AG04449 (cell line): Measurements from ENCODE around the gene PMM1.

ENCODE experiments used
- CTCF ChIA-PET: fragments of 350-600 bp; formaldehyde crosslinking; extraction: SDS; loops from one replicate; lab custom pipeline; 2021; ENCODE audit warnings: antibody characterized with exemption; lab: Yijun Ruan, JAX
- POLR2A ChIA-PET: fragments of 400-600, 350-600 bp; formaldehyde crosslinking; extraction: SDS; loops from one replicate; lab custom pipeline; 2020; ENCODE audit warnings: antibody characterized with exemption, inconsistent platforms; lab: Yijun Ruan, JAX
- DNase-seq: peaks from one replicate; pipeline ENCODE4 v3.0.0-alpha.2; 2010; ENCODE audit warnings: low read depth, low spot score
- H3K4me3 ChIP-seq: 2 replicates; pipeline ENCODE4 v1.5.1; 2011; ENCODE audit warnings: low read depth, mild to moderate bottlenecking, control low read depth, low read length
- CTCF ChIP-seq: IDR thresholded peaks from one replicate; pipeline ENCODE4 v1.5.1; 2011; ENCODE audit warnings: mild to moderate bottlenecking, moderate library complexity, low read length, control low read depth, inconsistent platforms; ENCODE audit not compliant: insufficient read depth; ENCODE audit errors: missing control alignments

Gene PMM1

GRCh38 chr22:41540365-41540764 is 49.3 kb downstream of the PMM1 start:
- CTCF ChIA-PET: interaction anchor here (1.1 to 5.0 kb wide), 6 partner anchors 8 to 137 kb away, joined by 3 to 38 read pairs (median 10); no protein-coding TSS in a partner anchor
- POLR2A ChIA-PET: interaction anchor here (1.6 kb wide), 1 partner anchor 50 kb away, joined by 4 read pairs; the partner anchor contains the start of gene PMM1
- no peak for TF ChIP-seq CTCF
- no peak for DNase-seq
- no peak overlapping the region for H3K4me3 ChIP-seq

DNA sequence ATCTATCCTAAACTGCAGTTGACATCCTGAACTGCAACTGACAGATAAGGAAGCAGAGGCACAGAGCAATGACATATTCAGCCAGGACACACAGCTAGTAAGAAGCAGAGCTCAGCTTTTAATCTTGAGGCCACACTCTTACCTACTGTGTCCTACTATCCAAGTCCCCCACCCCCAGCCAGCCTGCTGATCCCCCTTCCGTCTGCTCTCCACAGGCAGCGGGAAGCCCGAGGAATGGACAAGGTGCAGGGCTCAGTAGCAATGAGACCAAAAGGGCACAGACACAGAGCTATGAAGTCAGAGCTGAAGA is 49.7 kb downstream of the PMM1 start:
- no peak for TF ChIP-seq CTCF
- POLR2A ChIA-PET: interaction anchor here (1.6 kb wide), 1 partner anchor 50 kb away, joined by 4 read pairs; the partner anchor contains the start of gene PMM1
- DNase-seq: no peak
- no peak overlapping the region for H3K4me3 ChIP-seq
- CTCF ChIA-PET: interaction anchor here (0.8 to 5.0 kb wide), 6 partner anchors 8 to 136 kb away, joined by 3 to 38 read pairs (median 10); no protein-coding TSS in a partner anchor

- TF ChIP-seq CTCF: no peak
- H3K4me3 ChIP-seq: no peak overlapping the region
- ChIA-PET CTCF (interaction anchor here (0.8 to 5.2 kb wide), 6 partner anchors 12 to 58 kb away, joined by 3 to 41 read pairs (median 16); no protein-coding TSS in a partner anchor), POLR2A (interaction anchor here (1.6 kb wide), 1 partner anchor 51 kb away, joined by 4 read pairs; the partner anchor contains the start of gene PMM1)
- DNase-seq: no peak
Observed at GRCh38 chr22:41539146-41540005, 50.3 kb downstream of the PMM1 start.

DNA sequence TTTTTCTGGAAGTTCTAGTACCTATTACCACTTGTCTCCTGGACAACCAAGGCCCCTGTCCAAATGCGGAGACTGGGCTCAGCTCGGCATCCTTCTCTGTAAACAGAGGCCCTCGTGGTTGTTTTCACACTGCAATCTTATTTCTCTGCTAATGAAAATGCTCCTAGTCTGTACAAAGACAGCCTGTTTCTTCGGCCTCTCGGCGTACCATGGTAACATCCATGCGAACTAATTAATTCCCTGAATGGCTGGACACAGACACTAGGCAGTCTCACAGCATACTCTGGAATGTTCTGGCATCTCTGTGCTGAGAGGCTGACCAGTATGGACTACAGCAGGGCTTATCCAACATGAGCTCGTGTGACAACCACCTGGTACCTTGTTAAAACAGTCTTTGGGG is 51.1 kb downstream of the PMM1 start:
- H3K4me3 ChIP-seq: no peak overlapping the region
- no peak for TF ChIP-seq CTCF
- ChIA-PET POLR2A (no interaction called here), CTCF (interaction anchor here (1.0 to 5.2 kb wide), 2 partner anchors 13 to 21 kb away, joined by 5 to 41 read pairs; no protein-coding TSS in a partner anchor)
- DNase-seq: no peak

DNA sequence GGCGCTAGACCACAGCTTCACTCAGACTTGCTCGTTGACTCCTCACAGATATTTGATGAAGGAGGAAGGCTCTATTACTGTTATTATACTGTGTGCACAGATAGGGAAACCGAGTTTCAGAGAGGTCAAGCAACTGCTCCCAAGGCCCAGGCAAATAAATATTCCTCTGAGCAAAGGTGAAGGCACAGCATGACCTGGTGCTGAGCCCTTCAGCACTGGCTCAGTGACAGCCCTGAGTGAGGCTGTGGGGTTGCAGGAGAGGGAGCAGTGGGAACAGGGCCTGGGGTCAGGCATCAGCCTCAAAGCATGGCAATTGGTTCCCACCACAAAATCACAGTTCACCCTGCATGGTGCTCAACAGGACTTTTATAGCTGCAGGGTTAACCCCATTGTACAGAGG is 52.4 kb downstream of the PMM1 start:
- POLR2A ChIA-PET: no interaction called here
- no peak for DNase-seq
- CTCF ChIA-PET: interaction anchor here (1.1 to 5.2 kb wide), 3 partner anchors 11 to 133 kb away, joined by 5 to 41 read pairs (median 6); no protein-coding TSS in a partner anchor
- no peak overlapping the region for H3K4me3 ChIP-seq
- TF ChIP-seq CTCF: no peak

- DNase-seq: no peak
- no peak overlapping the region for H3K4me3 ChIP-seq
- ChIA-PET POLR2A (interaction anchor here (0.6 kb wide), 1 partner anchor 306 kb away, joined by 7 read pairs; no protein-coding TSS in a partner anchor), CTCF (interaction anchor here (0.6 to 5.2 kb wide), 10 partner anchors 9 to 136 kb away, joined by 3 to 41 read pairs (median 4); partner anchors contain the start of genes CSDC2 and POLR3H)
- TF ChIP-seq CTCF: peak; percentile 40
Observed at GRCh38 chr22:41535244-41535643, 54.4 kb downstream of the PMM1 start.
